CD14-positive monocyte (primary cell): Measurements from ENCODE around the gene SPAG9. TPM values are rescaled to one million over a fixed set of nuclear protein-coding genes. Genes with fewer than 3 reads are reported as not detected.

Source experiments
- DNase-seq, 3 donors: peaks; one replicate each; pipeline ENCODE4 v3.0.0-alpha.2; 2011 to 2022
- H2AFZ ChIP-seq: 2 replicates; pipeline ENCODE4 v1.6.0; 2012; ENCODE audit warnings: mild to moderate bottlenecking, low read depth, low read length, inconsistent platforms; ENCODE audit not compliant: insufficient read depth, poor library complexity, severe bottlenecking
- H3K27ac ChIP-seq, 2 donors: 1 replicate in 1 of 2; 2 replicates in 1 of 2; pipeline ENCODE4 v1.5.1; 2012 to 2013; ENCODE audit warnings: low read length in 2 of 2, control low read depth in 1 of 2, inconsistent platforms in 1 of 2, low read depth in 1 of 2, mild to moderate bottlenecking in 1 of 2
- H3K27me3 ChIP-seq, 2 donors: one replicate each; pipeline versions ENCODE4 v1.6.0 to v1.6.1; 2011 to 2013; ENCODE audit warnings: low read length in 2 of 2; ENCODE audit not compliant: control insufficient read depth in 2 of 2, insufficient read depth in 2 of 2
- H3K36me3 ChIP-seq, 2 donors: replicated peaks in 1 of 2; 1 replicate in 1 of 2; 2 replicates in 1 of 2; pipeline versions ENCODE4 v1.5.1 to v1.6.1; 2012 to 2013; ENCODE audit warnings: low read length in 2 of 2, control low read depth in 1 of 2, inconsistent platforms in 1 of 2, mild to moderate bottlenecking in 1 of 2; ENCODE audit not compliant: insufficient read depth in 2 of 2, control insufficient read depth in 1 of 2
- H3K4me1 ChIP-seq, 2 donors: 1 replicate in 1 of 2; 2 replicates in 1 of 2; pipeline versions ENCODE4 v1.5.1 to v1.6.1; 2012 to 2013; ENCODE audit warnings: low read length in 2 of 2, control low read depth in 1 of 2, inconsistent platforms in 1 of 2, mild to moderate bottlenecking in 1 of 2, moderate library complexity in 1 of 2; ENCODE audit not compliant: insufficient read depth in 2 of 2, control insufficient read depth in 1 of 2
- H3K4me2 ChIP-seq: replicated peaks from 2 replicates; pipeline ENCODE3; 2012; ENCODE audit warnings: low read length, moderate library complexity, mild to moderate bottlenecking; ENCODE audit not compliant: poor library complexity, severe bottlenecking; ENCODE audit errors: extremely low read depth
- H3K4me3 ChIP-seq, 3 experiments: fragments of 200-600 bp in 1 of 3; sonication (generic) in 1 of 3; replicated peaks in 1 of 3; 1 replicate in 2 of 3; 2 replicates in 1 of 3; pipeline ENCODE4 v1.5.1; 2011 to 2013; ENCODE audit warnings: low read length in 3 of 3, mild to moderate bottlenecking in 3 of 3, control low read depth in 2 of 3, low read depth in 2 of 3, inconsistent platforms in 1 of 3, moderate library complexity in 1 of 3
- H3K79me2 ChIP-seq: 2 replicates; pipeline ENCODE4 v1.6.0; 2012; ENCODE audit warnings: mild to moderate bottlenecking, control low read depth, inconsistent platforms, low read length, moderate library complexity; ENCODE audit not compliant: insufficient read depth
- H3K9ac ChIP-seq: 2 replicates; pipeline ENCODE4 v1.6.0; 2017; ENCODE audit warnings: low read length, mild to moderate bottlenecking; ENCODE audit not compliant: insufficient read depth, poor library complexity, severe bottlenecking
- H3K9me3 ChIP-seq, 2 donors: replicated peaks in 1 of 2; 1 replicate in 1 of 2; 2 replicates in 1 of 2; pipeline versions ENCODE4 v1.5.1 to v1.6.1; 2012 to 2013; ENCODE audit warnings: low read length in 2 of 2, control low read depth in 1 of 2; ENCODE audit not compliant: control insufficient read depth in 1 of 2, insufficient read depth in 1 of 2
- H4K20me1 ChIP-seq: 2 replicates; pipeline ENCODE4 v1.6.0; 2012; ENCODE audit warnings: mild to moderate bottlenecking, low read length, control low read depth, moderate library complexity; ENCODE audit not compliant: insufficient read depth
- H3K27ac Mint-ChIP-seq, 7 donors: one replicate each; pipeline ENCODE4 v1.8.0; 2020; ENCODE audit warnings: mild to moderate bottlenecking in 7 of 7, mixed read lengths in 7 of 7, moderate library complexity in 6 of 7, inconsistent platforms in 2 of 7
- H3K27me3 Mint-ChIP-seq, 3 donors: one replicate each; pipeline ENCODE4 v1.8.0; 2021 to 2022; ENCODE audit warnings: low read depth in 3 of 3, mild to moderate bottlenecking in 3 of 3, mixed read lengths in 3 of 3, moderate library complexity in 3 of 3, inconsistent platforms in 1 of 3
- H3K36me3 Mint-ChIP-seq, 2 donors: one replicate each; pipeline ENCODE4 v1.8.0; 2020; ENCODE audit warnings: mixed read lengths in 2 of 2, inconsistent platforms in 1 of 2, mild to moderate bottlenecking in 1 of 2
- H3K4me1 Mint-ChIP-seq: one replicate; pipeline ENCODE4 v1.8.0; 2020; ENCODE audit warnings: mild to moderate bottlenecking, mixed read lengths
- H3K4me3 Mint-ChIP-seq, 2 donors: one replicate each; pipeline ENCODE4 v1.8.0; 2020; ENCODE audit warnings: mild to moderate bottlenecking in 2 of 2, mixed read lengths in 2 of 2, moderate library complexity in 1 of 2
- H3K9me3 Mint-ChIP-seq, 7 donors: one replicate each; pipeline ENCODE4 v1.8.0; 2020 to 2022; ENCODE audit warnings: mixed read lengths in 7 of 7, mild to moderate bottlenecking in 6 of 7, moderate library complexity in 6 of 7, inconsistent platforms in 2 of 7
- CTCF ChIP-seq: fragments of 200-600 bp; IDR thresholded peaks from one replicate; pipeline ENCODE4 v1.8.0; 2022; ENCODE audit warnings: antibody characterized with exemption, mild to moderate bottlenecking
- WGBS: methylation state at CpG from one replicate; pipeline ENCODE4 v1.1.5; 2013; ENCODE audit warnings: missing lambda C conversion rate; ENCODE audit not compliant: insufficient coverage; 5-methylcytosine and 5-hydroxymethylcytosine counted together
- intact Hi-C, 2 donors: fragments of 100-400 bp; cut with micrococcal nuclease; formaldehyde crosslinking; loops; one replicate each; pipeline versions ENCODE4 v1.15.0 to v1.15.1; 2023
- polyA plus RNA-seq, 3 donors: library from polyadenylated mRNA; depleted of rRNA in 1 of 3; unstranded in 2 of 3; stranded (reverse) in 1 of 3; fragments of 300-500 nt in 2 of 3; fragments of >200 nt in 1 of 3; fragmentation: Illumina TruSeq in 2 of 3; gene quantifications; 1 replicate in 2 of 3; 2 replicates in 1 of 3; pipeline ENCODE4 v1.2.3, GENCODE V29; 2012 to 2021

Gene SPAG9
- polyA plus RNA-seq, 3 donors = 4.9 to 33.1 (median 8.5) TPM

GRCh38 chr17:51103451-51103850, 17.2 kb downstream of the SPAG9 start:
- Mint-ChIP-seq H3K36me3 (peaks cover 4 to 28% of the 10 kb centered on the region in 2 donors), H3K27me3 (no peaks in the 10 kb centered on the region), H3K4me3 (no peak overlapping the region), H3K4me1 (peaks cover 3% of the 10 kb centered on the region), H3K9me3 (no peaks in the 10 kb centered on the region), H3K27ac (peak overlapping the region in 1 of 7 donors; percentile 47)
- Histone ChIP-seq H3K9ac (no peak overlapping the region), H3K27ac (no peak overlapping the region), H2AFZ (no peak overlapping the region), H4K20me1 (peaks cover 94% of the 10 kb centered on the region), H3K4me2 (no peak overlapping the region), H3K9me3 (no peaks in the 10 kb centered on the region), H3K36me3 (peaks cover 0 to 13% of the 10 kb centered on the region in 2 donors), H3K27me3 (no peaks in the 10 kb centered on the region), H3K79me2 (peaks cover 94% of the 10 kb centered on the region), H3K4me3 (no peak overlapping the region), H3K4me1 (no peaks in the 10 kb centered on the region)
- WGBS = 100% methylated on average over 2 of the region's 2 CpGs
- no peak for DNase-seq
- TF ChIP-seq CTCF = no peak
- intact Hi-C loops = loop anchor here in 1 of 2 donors (5.0 kb wide), 1 partner anchor 39 kb away; no protein-coding TSS in a partner anchor

GRCh38 chr17:51103050-51103449, 17.6 kb downstream of the SPAG9 start:
- H3K27ac ChIP-seq = no peak overlapping the region
- 100% methylated on average over 1 of the region's 3 CpGs for WGBS
- no peaks in the 10 kb centered on the region for H3K4me1 ChIP-seq
- peaks cover 94% of the 10 kb centered on the region for H4K20me1 ChIP-seq
- no peak overlapping the region for H2AFZ ChIP-seq
- intact Hi-C loops = loop anchor here in 1 of 2 donors (5.0 kb wide), 1 partner anchor 39 kb away; no protein-coding TSS in a partner anchor
- H3K9ac ChIP-seq = no peak overlapping the region
- DNase-seq = no peak
- no peaks in the 10 kb centered on the region for H3K9me3 Mint-ChIP-seq
- H3K4me3 ChIP-seq = no peak overlapping the region
- TF ChIP-seq CTCF = no peak
- peaks cover 6 to 28% of the 10 kb centered on the region in 2 donors for H3K36me3 Mint-ChIP-seq
- no peak overlapping the region for H3K4me3 Mint-ChIP-seq
- H3K4me1 Mint-ChIP-seq = peaks cover 3% of the 10 kb centered on the region
- peaks cover 0 to 13% of the 10 kb centered on the region in 2 donors for H3K36me3 ChIP-seq
- H3K9me3 ChIP-seq = no peaks in the 10 kb centered on the region
- no peaks in the 10 kb centered on the region for H3K27me3 Mint-ChIP-seq
- H3K79me2 ChIP-seq = peaks cover 94% of the 10 kb centered on the region
- H3K27ac Mint-ChIP-seq = no peak overlapping the region
- no peak overlapping the region for H3K4me2 ChIP-seq
- H3K27me3 ChIP-seq = no peaks in the 10 kb centered on the region
